ENCODE data around the gene TCAF1. TPM values are rescaled to one million over a fixed set of nuclear protein-coding genes. Genes with fewer than 3 reads are reported as not detected.
A peak's percentile ranks its signal among the peaks of the same experiment; 100 is the strongest.
"Not testable (repeated sequence)": the region's sequence is repeated elsewhere in the genome, so short reads cannot be mapped to it uniquely, and the experiment has no call there.

Gene TCAF1
- total RNA-seq, 2 experiments from 2014 or later, result 16.5 to 17.7 TPM

DNA sequence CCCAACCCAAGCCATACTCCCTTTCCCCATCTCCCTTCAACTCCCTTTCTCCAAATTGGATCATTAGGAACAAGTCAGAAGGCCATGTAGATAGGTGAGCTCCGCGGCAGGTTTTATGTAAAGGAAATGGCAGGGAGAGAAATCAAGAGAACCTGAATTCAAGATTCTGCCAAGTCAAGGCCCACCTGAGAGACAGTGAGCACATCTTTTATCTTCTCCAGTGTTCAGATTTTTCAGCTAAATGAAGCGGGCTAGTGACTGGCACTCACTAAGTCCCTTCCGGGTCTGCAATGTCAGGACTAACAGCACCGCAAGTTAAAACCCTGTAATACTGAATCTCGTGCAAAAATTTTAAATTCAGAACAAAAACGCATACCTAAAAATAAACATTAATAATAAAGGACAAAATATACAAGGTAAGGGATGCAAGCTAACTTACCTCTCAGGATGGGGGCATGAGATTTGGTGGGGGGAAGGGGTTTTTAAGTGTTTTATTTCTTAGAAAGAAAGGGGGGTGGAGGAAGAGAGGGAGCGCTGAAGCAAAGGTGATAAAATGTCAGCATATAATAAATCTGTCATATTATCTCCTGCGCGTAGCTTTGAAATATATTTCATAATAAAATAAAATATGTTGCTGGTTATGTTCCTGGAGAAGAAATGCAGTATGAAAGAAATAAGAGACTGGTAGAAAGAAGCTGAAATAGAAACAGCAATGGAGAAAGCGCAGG, 17.6 kb downstream of the TCAF1 start:
- no peak overlapping the region for H3K4me3 Mint-ChIP-seq
- H3K9me3 Mint-ChIP-seq (ENCODE audit: low read depth), result peaks cover 3% of the 10 kb centered on the region
- no peak for ATAC-seq
- H3K4me1 Mint-ChIP-seq, result peaks cover 12% of the 10 kb centered on the region
- POLR2A ChIA-PET, result interaction anchor here (0.5 kb wide), 1 partner anchor 270 kb away, joined by 3 read pairs; no protein-coding TSS in a partner anchor
- DNase-seq, result no peak
- peaks cover 39% of the 10 kb centered on the region for H3K27me3 Mint-ChIP-seq
- peaks cover 12% of the 10 kb centered on the region for H3K36me3 Mint-ChIP-seq (ENCODE audit: low read depth)
- intact Hi-C loops (cut with DNase I, micrococcal nuclease), result no loop called here
- no peak overlapping the region for H3K27ac Mint-ChIP-seq
- CTCF ChIA-PET, result interaction anchor here (1.0 kb wide), 1 partner anchor 12 kb away, joined by 3 read pairs; no protein-coding TSS in a partner anchor

DNA sequence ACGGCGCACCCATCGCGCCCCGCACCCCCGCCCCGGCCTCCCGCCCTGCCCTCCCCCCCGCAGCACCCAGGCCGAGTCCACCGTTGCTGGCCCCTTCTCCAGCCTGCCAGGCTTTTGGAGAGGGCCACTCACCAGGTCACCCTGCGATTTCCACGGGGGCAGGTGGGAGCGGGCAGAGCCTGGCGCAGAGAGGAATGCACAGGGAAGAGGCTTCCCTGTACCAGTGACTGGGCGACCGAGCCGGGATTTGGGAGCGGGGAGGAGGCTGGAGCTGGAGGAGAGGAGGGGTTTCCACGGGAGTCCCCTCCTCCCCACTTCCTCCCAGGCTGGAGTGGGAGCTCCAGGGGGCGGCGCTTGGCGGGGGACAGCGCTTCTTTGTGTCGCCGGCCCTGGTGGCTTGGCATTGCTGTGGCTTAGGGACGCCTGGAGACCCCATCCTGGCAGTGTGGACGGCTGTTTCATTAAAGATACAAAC, 19.3 kb downstream of the TCAF1 start:
- Mint-ChIP-seq H3K4me3 (peak overlapping the region; percentile 49), H3K27ac (no peak overlapping the region), H3K36me3 (ENCODE audit: low read depth) (no peaks in the 10 kb centered on the region), H3K4me1 (peaks cover 12% of the 10 kb centered on the region), H3K9me3 (ENCODE audit: low read depth) (no peaks in the 10 kb centered on the region), H3K27me3 (peaks cover 34% of the 10 kb centered on the region)
- intact Hi-C loops (cut with DNase I, micrococcal nuclease), result no loop called here
- POLR2A ChIA-PET, result no interaction called here
- DNase-seq (no peak), ATAC-seq (peak; percentile 18)
- CTCF ChIA-PET, result no interaction called here

DNA sequence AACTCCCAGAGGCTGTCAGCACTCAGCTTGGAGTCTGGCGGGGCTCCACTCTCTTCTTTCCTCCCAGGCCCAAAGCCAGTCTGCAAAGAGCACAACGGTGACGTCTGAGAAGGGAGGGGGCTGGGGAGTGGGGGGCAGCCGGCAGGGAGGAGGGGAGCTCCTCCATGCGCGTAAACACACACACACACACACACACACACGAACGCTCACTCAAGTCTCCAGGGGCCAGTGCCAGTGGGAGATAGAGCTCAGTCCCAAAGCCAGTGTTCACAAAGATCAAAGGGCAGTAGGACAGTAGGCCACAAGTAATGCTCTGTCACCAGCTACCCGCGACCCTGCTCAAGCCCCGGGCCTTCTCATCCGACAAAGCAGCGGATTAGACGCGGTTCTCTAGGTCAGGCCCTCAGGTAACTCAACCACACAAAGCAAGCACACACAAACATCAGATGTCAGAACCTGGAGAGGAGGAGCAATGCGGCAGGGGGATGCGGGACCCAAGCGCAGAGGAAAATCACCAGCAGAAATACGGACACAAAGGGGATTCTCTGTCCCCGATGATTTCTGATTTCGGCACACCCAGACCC, 19.9 kb downstream of the TCAF1 start:
- ChIA-PET CTCF (interaction anchor here (0.7 to 1.1 kb wide), 2 partner anchors 20 to 52 kb away, joined by 4 read pairs; partner anchors contain the start of gene TCAF1), POLR2A (no interaction called here)
- Mint-ChIP-seq H3K4me1 (peaks cover 12% of the 10 kb centered on the region), H3K9me3 (ENCODE audit: low read depth) (no peaks in the 10 kb centered on the region), H3K27ac (no peak overlapping the region), H3K27me3 (peaks cover 34% of the 10 kb centered on the region), H3K4me3 (peak overlapping the region; percentile 49), H3K36me3 (ENCODE audit: low read depth) (no peaks in the 10 kb centered on the region)
- DNase-seq (no peak), ATAC-seq (peak; percentile 21)
- intact Hi-C loops (cut with DNase I, micrococcal nuclease), result no loop called here

DNA sequence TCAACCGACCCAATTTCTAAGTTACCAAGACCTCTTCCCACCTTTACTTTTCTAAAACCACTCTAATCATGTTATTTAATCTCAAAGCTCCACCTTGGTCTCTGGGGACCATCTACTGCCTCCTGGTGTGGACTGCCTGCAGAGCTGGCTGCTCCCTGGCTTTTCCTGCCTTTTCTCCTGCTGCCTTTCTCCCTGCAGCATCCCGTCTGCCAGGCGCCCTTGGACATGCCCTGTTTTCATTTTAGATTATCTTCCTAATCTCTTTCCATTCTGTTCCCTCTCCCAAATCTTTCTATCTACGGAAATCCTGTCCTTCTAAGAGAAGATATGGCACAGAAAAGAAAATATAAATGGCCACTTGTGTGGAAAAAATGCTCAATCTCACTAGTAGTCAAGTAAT, 23.1 kb downstream of the TCAF1 start:
- Mint-ChIP-seq H3K27ac (no peak overlapping the region), H3K4me1 (peaks cover 7% of the 10 kb centered on the region), H3K36me3 (ENCODE audit: low read depth) (peaks cover 2% of the 10 kb centered on the region), H3K9me3 (ENCODE audit: low read depth) (no peaks in the 10 kb centered on the region), H3K27me3 (peaks cover 16% of the 10 kb centered on the region), H3K4me3 (no peak overlapping the region)
- intact Hi-C loops (cut with DNase I, micrococcal nuclease), result no loop called here
- no peak for DNase-seq
- no peak for ATAC-seq
- POLR2A ChIA-PET, result no interaction called here
- CTCF ChIA-PET, result no interaction called here

DNA sequence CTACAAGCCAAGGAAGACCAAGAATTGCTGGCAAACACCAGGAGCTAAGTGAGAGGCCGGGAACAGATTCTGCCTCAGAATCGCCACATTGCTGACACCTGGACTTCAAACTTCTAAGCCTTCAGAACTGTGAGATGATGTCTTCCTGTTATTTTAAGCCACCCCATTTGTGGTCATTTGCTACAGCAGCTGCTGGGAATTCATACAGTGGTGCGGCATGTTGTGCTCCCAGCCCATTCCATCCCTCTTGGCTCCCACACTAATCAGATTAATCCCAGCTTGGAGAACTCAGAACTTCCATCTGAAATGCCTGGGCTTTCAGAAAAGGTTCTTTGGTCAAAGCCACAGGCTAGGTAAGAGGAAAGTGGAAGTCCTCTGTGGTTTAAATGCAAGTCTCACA, 24.9 kb downstream of the TCAF1 start:
- no peak for DNase-seq
- Mint-ChIP-seq H3K27me3 (peaks cover 4% of the 10 kb centered on the region), H3K36me3 (ENCODE audit: low read depth) (peaks cover 2% of the 10 kb centered on the region), H3K27ac (no peak overlapping the region), H3K4me1 (peaks cover under 1% of the 10 kb centered on the region), H3K9me3 (ENCODE audit: low read depth) (no peaks in the 10 kb centered on the region), H3K4me3 (no peak overlapping the region)
- intact Hi-C loops (cut with DNase I, micrococcal nuclease), result no loop called here
- POLR2A ChIA-PET, result no interaction called here
- CTCF ChIA-PET, result interaction anchor here (1.1 kb wide), 1 partner anchor 25 kb away, joined by 3 read pairs; the partner anchor contains the start of gene TCAF1
- ATAC-seq, result no peak

DNA sequence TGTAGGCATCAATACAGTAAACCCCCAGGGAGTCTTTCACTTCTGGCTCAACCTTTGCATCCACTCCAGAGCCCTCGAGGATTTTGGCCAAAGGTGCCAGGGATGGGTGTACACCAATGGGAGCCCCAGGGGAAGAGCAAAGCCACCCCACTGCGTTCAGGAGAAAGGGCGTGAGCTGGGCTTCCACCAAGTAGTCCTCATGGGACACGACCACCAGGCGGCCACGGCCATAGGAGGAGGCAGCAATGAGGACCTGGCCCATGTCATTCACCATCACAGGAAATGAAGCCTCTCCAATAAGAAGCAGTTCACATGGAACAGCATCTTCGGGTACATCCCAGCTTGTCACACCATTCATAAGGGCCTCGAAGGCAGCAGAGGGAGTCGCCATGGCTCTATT, 25.8 kb downstream of the TCAF1 start:
- DNase-seq (no peak), ATAC-seq (no peak)
- no peak overlapping the region for H3K27ac Mint-ChIP-seq
- no peak overlapping the region for H3K4me3 Mint-ChIP-seq
- no peaks in the 10 kb centered on the region for H3K27me3 Mint-ChIP-seq
- intact Hi-C loops (cut with DNase I, micrococcal nuclease), result no loop called here
- ChIA-PET POLR2A (no interaction called here), CTCF (interaction anchor here (1.1 kb wide), 1 partner anchor 25 kb away, joined by 3 read pairs; the partner anchor contains the start of gene TCAF1)
- H3K9me3 Mint-ChIP-seq (ENCODE audit: low read depth), result no peaks in the 10 kb centered on the region
- no peaks in the 10 kb centered on the region for H3K4me1 Mint-ChIP-seq
- H3K36me3 Mint-ChIP-seq (ENCODE audit: low read depth), result peaks cover 2% of the 10 kb centered on the region

DNA sequence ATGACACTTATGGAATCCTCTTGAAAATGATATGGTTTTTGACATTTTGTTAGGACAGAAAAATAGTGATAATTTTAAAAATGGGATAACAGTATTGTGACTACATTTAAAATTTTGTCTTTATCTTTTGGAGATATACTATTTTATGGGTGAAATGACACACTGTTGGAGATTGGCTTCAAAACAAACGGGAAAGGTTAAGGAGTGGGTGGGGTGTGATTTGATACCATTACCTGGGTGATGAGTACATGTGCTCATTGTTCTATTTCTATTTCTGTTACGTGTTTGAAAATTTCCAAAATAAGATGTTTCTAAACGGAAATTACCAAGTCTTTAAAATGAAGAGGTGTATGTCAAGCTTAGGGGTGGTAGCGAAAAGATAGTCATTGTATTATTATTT, 28.7 kb downstream of the TCAF1 start:
- not testable (repeated sequence) for H3K4me3 Mint-ChIP-seq

DNA sequence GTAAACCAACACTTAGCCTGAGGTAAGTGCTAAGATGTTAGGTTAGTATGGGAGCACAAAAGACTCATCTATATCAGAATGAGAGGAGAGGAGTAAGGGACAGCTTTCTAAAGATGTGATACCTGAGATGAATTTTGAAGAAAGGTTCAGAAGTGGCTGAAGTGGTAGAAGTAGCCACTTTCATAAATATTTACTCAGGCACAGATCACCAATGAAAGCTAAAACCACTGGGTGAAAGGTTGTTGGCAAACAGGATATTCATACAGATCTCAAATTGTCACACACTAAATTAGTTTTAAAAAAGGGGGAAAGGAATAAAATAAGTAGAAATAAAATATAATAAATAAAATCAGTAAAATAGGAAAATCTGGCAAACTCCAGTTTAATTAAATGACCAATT, 30.4 kb downstream of the TCAF1 start:
- H3K27me3 Mint-ChIP-seq; CTCF ChIA-PET; H3K4me3 Mint-ChIP-seq; H3K36me3 Mint-ChIP-seq (ENCODE audit: low read depth); H3K4me1 Mint-ChIP-seq; POLR2A ChIA-PET; DNase-seq; H3K9me3 Mint-ChIP-seq (ENCODE audit: low read depth); H3K27ac Mint-ChIP-seq; ATAC-seq; intact Hi-C loops (cut with DNase I, micrococcal nuclease): not testable (repeated sequence)

More for the DNA sequence above, 28.7 kb downstream of the TCAF1 start:
- intact Hi-C loops (cut with DNase I, micrococcal nuclease); CTCF ChIA-PET; H3K27me3 Mint-ChIP-seq; POLR2A ChIA-PET; H3K4me1 Mint-ChIP-seq; H3K27ac Mint-ChIP-seq; H3K36me3 Mint-ChIP-seq (ENCODE audit: low read depth); DNase-seq; H3K9me3 Mint-ChIP-seq (ENCODE audit: low read depth): not testable (repeated sequence)
- peak; percentile 51 for ATAC-seq

DNA sequence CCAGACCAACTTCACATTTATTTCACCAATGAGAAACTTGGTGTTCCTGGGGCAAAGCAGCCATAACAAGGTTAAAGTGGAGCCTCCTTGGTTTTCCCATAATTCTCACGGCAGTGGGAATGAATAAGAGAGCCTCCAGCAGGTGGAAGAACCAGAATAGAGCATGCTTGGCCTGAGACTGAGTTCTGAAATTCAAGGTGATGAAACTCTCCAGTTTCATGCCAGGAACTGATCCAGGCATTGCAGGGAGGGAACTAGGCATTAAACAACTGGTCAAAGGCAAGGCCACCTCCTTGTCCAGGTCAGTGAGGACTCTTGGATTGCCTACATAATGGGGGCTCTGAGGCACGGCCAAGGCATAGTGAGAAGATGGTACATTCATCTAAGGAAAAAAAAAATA, 44.0 kb downstream of the TCAF1 start:
- H3K36me3 Mint-ChIP-seq (ENCODE audit: low read depth); H3K4me3 Mint-ChIP-seq; CTCF ChIA-PET; H3K27ac Mint-ChIP-seq; H3K4me1 Mint-ChIP-seq; ATAC-seq; H3K9me3 Mint-ChIP-seq (ENCODE audit: low read depth); H3K27me3 Mint-ChIP-seq; DNase-seq; intact Hi-C loops (cut with DNase I, micrococcal nuclease); POLR2A ChIA-PET: not testable (repeated sequence)

DNA sequence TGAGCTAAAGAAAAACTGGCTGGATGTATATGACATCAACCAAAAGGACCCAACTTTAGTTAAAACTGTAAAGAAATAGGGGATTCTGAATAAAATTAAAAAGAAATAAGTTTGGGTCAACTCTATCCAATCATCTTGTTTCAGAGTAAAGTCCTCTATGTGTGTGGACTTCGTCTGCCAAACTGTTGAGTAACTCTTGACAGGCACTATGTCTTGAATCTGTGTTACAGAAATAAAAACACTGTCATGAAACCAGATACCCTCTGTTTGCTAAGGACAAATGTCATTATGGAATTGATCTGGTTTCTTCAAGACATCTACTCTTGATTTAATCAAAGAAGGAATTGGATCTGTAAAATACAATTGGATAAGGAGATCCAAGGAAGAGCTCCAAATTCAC, 46.5 kb downstream of the TCAF1 start:
- H3K4me1 Mint-ChIP-seq; CTCF ChIA-PET; POLR2A ChIA-PET; intact Hi-C loops (cut with DNase I, micrococcal nuclease); DNase-seq; ATAC-seq; H3K27ac Mint-ChIP-seq; H3K4me3 Mint-ChIP-seq; H3K9me3 Mint-ChIP-seq (ENCODE audit: low read depth); H3K27me3 Mint-ChIP-seq; H3K36me3 Mint-ChIP-seq (ENCODE audit: low read depth): not testable (repeated sequence)

DNA sequence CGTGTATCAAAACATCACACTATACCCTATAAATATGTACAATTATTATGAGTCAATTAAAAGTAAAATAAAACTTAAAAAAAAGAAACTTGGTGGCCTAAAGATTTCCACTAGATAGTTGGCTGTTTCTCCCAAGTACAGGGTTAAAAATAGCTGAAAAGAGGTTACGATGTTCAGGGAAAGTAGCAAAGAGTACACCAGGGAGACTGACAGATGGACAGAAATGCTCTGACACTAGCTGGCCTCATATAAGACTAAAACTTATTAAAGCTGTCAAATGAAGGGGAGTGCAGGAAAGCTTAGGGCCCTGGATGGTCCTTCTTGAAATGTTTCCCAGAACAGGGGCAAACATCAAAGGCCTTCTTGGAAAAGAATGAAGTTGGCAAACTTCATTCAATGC, 51.3 kb downstream of the TCAF1 start:
- Mint-ChIP-seq H3K27me3 (no peaks in the 10 kb centered on the region), H3K4me1 (no peaks in the 10 kb centered on the region), H3K27ac (no peak overlapping the region), H3K9me3 (ENCODE audit: low read depth) (no peaks in the 10 kb centered on the region), H3K36me3 (ENCODE audit: low read depth) (no peaks in the 10 kb centered on the region), H3K4me3 (no peak overlapping the region)
- ChIA-PET POLR2A (no interaction called here), CTCF (interaction anchor here (0.8 kb wide), 1 partner anchor 278 kb away, joined by 5 read pairs; no protein-coding TSS in a partner anchor)
- ATAC-seq, result no peak
- DNase-seq, result no peak
- intact Hi-C loops (cut with DNase I, micrococcal nuclease), result no loop called here

Measured in activated CD4-positive, alpha-beta T cell treated with anti-CD3 and anti-CD28 coated beads for 36 hours (primary cell).